Caco-2 (cell line): ENCODE measurements around the gene TMEM125. TPM values are rescaled to one million over a fixed set of nuclear protein-coding genes. Genes with fewer than 3 reads are reported as not detected.

Source experiments
- BruUV-seq: library from RNA; stranded (reverse); fragments of 400-500 nt; replicated peaks from 2 replicates; lab custom pipeline; 2021; lab: Mats Ljungman, UMichigan
- CTCF ChIA-PET: fragments of 300-600 bp; sonication (Branson Sonifier 250); formaldehyde crosslinking; loops from one replicate; lab custom pipeline; 2022; ENCODE audit warnings: antibody characterized with exemption; lab: Charles Lee
- POLR2A ChIA-PET: fragments of 300-600 bp; sonication (Branson Sonifier 250); formaldehyde crosslinking; loops from one replicate; lab custom pipeline; 2022; ENCODE audit warnings: antibody characterized with exemption; lab: Charles Lee
- DNase-seq, 2 experiments: peaks; one replicate each; pipeline versions ENCODE4 v3.0.0 to v3.0.0-alpha.2; 2020 to 2022
- H3K27me3 ChIP-seq: replicated peaks from 2 replicates; pipeline ENCODE4 v1.6.0; 2011; ENCODE audit warnings: low read length; ENCODE audit not compliant: control insufficient read depth, insufficient read depth
- H3K36me3 ChIP-seq: 2 replicates; pipeline ENCODE4 v1.5.1; 2011; ENCODE audit warnings: low read length; ENCODE audit not compliant: control insufficient read depth, insufficient read depth
- H3K4me1 ChIP-seq: fragments of 250-450 bp; sonication (Bioruptor Pico); 2 replicates; pipeline ENCODE4 v1.5.1; 2020; ENCODE audit warnings: mild to moderate bottlenecking
- H3K4me3 ChIP-seq: 2 replicates; pipeline ENCODE4 v1.5.1; 2011; ENCODE audit warnings: low read depth, mild to moderate bottlenecking, control low read depth, low read length
- H3K9me3 ChIP-seq: fragments of 250-450 bp; sonication (Bioruptor Pico); 2 replicates; pipeline ENCODE4 v1.5.1; 2020; ENCODE audit warnings: mild to moderate bottlenecking, moderate library complexity
- H3K27ac Mint-ChIP-seq: one replicate; pipeline ENCODE4 v1.8.0; 2022; ENCODE audit warnings: mixed read lengths; ENCODE audit not compliant: unreplicated experiment
- H3K27me3 Mint-ChIP-seq: one replicate; pipeline ENCODE4 v1.8.0; 2022; ENCODE audit warnings: mixed read lengths; ENCODE audit not compliant: insufficient read depth, unreplicated experiment
- H3K36me3 Mint-ChIP-seq: one replicate; pipeline ENCODE4 v1.8.0; 2022; ENCODE audit warnings: mild to moderate bottlenecking, mixed read lengths; ENCODE audit not compliant: insufficient read depth, unreplicated experiment
- H3K4me1 Mint-ChIP-seq: one replicate; pipeline ENCODE4 v1.8.0; 2022; ENCODE audit warnings: low read depth, mixed read lengths; ENCODE audit not compliant: unreplicated experiment
- H3K4me3 Mint-ChIP-seq: one replicate; pipeline ENCODE4 v1.8.0; 2022; ENCODE audit warnings: mild to moderate bottlenecking, moderate library complexity, mixed read lengths; ENCODE audit not compliant: unreplicated experiment
- H3K9me3 Mint-ChIP-seq: one replicate; pipeline ENCODE4 v1.8.0; 2022; ENCODE audit warnings: mixed read lengths; ENCODE audit not compliant: unreplicated experiment
- intact Hi-C: fragments of 100-400 bp; cut with micrococcal nuclease; formaldehyde crosslinking; loops from one replicate; pipeline ENCODE4 v1.10.0; 2022; ENCODE audit not compliant: unreplicated experiment
- total RNA-seq: library from RNA; stranded (reverse); gene quantifications from 2 replicates; pipeline ENCODE4 v1.2.3, GENCODE V29; 2022
- TF ChIP-seq, protein P1 (sequence below), 2 experiments: fragments of 200-600 bp in 1 of 2; IDR thresholded peaks; 1 replicate in 1 of 2; 2 replicates in 1 of 2; pipeline versions ENCODE4 v1.5.1 to v1.8.0; 2011 to 2022; ENCODE audit warnings: antibody characterized with exemption in 1 of 2, control low read depth in 1 of 2, inconsistent platforms in 1 of 2, low read depth in 1 of 2, low read length in 1 of 2, mild to moderate bottlenecking in 1 of 2, moderate library complexity in 1 of 2; ENCODE audit not compliant: insufficient read depth in 1 of 2, severe bottlenecking in 1 of 2, unreplicated experiment in 1 of 2

Gene TMEM125
- total RNA-seq, 1 experiment from 2014 or later = 25.9 TPM

DNA sequence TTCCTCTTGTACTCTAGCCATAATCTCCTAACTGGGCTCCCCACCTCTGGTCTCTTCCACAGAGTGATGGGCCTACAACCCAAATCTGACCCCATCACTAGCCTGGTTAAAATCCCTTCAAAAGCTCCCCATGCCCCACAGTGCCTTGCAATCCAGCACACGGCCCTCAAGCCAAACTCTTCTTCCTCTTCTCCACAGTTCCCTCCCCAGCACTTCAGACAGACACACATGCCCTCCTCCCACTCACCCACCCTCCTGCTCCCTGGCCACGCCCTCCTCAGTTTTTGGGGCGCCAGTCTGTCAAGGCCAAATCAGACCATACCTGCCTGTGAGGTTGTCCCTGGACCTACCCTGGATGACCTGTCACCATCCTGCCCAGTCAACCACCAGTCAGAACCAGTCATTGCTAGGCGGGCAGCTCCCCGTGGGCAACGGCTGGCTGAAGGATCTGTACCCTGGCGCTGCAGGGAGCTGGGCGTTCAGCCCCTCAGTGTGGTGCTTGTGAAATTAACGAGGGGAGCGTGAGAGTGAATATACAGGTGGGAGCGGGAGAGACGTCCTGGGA lies 14.8 kb downstream of the TMEM125 start:
- no peak for DNase-seq
- H3K9me3 ChIP-seq = no peaks in the 10 kb centered on the region
- no peaks in the 10 kb centered on the region; the same call in none of the 2 replicates for H3K36me3 ChIP-seq
- Mint-ChIP-seq H3K27ac (peak overlapping the region; percentile 93), H3K4me1 (peaks cover 15% of the 10 kb centered on the region), H3K36me3 (peaks cover 5% of the 10 kb centered on the region), H3K27me3 (no peaks in the 10 kb centered on the region), H3K4me3 (peak overlapping the region; percentile 92), H3K9me3 (no peaks in the 10 kb centered on the region)
- POLR2A ChIA-PET = interaction anchor here (1.6 to 1.8 kb wide), 2 partner anchors 74 to 78 kb away, joined by 7 to 8 read pairs; partner anchors contain the start of gene CDC20
- peaks cover 20% of the 10 kb centered on the region for H3K4me1 ChIP-seq
- intact Hi-C loops = loop anchor here (1.0 to 10.0 kb wide), 4 partner anchors 14 to 74 kb away; partner anchors contain the start of gene CDC20
- H3K4me3 ChIP-seq = peak overlapping the region; percentile 53
- TF ChIP-seq, protein P1, sequence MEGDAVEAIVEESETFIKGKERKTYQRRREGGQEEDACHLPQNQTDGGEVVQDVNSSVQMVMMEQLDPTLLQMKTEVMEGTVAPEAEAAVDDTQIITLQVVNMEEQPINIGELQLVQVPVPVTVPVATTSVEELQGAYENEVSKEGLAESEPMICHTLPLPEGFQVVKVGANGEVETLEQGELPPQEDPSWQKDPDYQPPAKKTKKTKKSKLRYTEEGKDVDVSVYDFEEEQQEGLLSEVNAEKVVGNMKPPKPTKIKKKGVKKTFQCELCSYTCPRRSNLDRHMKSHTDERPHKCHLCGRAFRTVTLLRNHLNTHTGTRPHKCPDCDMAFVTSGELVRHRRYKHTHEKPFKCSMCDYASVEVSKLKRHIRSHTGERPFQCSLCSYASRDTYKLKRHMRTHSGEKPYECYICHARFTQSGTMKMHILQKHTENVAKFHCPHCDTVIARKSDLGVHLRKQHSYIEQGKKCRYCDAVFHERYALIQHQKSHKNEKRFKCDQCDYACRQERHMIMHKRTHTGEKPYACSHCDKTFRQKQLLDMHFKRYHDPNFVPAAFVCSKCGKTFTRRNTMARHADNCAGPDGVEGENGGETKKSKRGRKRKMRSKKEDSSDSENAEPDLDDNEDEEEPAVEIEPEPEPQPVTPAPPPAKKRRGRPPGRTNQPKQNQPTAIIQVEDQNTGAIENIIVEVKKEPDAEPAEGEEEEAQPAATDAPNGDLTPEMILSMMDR (IDR thresholded peaks at IDR 0.05; ENCODE audit: insufficient read depth in 1 of 2, low read depth in 1 of 2, low read length in 1 of 2, severe bottlenecking in 1 of 2, unreplicated experiment in 1 of 2) = no peak
- no peaks in the 10 kb centered on the region for H3K27me3 ChIP-seq
- CTCF ChIA-PET = interaction anchor here (0.7 to 1.8 kb wide), 3 partner anchors 64 to 78 kb away, joined by 5 to 13 read pairs (median 10); partner anchors contain the start of gene CDC20
- BruUV-seq = no TSS peak

DNA sequence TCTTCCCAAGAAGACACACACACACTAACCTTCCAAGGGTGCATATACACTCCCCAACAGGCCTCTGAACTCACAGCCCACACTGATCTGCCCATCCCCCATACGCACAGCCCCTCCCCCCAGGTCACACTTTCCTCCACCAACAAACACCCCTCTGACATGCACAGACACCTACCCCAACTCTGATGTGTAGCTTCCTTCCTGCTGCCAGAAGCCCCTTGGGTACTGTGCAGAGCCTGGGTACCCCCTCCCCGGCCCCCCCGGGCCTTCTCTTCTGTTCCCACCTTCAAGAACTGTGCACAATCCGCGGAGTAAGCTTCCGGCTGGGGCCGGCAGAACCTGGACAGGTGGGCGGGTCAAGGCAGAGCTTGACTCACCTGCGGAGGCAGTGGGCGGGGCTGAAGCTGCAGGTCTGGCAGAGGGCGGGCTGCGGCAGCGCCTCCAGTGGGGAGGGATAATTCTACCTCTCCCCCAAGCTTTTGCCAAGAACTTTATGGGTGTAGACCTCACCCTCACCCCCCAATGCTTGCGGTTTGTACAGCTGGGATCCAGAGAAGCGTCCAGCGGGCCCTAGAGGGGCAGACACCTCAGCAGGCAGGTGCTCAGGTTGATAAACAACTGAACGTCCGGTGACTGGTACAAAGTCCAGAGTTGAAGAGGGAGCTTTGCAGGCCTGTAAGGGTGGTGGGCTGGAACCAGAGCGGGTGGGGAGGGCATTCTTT lies 15.6 kb downstream of the TMEM125 start, which contains the start of gene C1orf210:
C1orf210 (minus strand) TSS at position 313 of the 722 bp plus-strand sequence. CDS start 2,311 bp downstream, outside the sequence.
- ChIA-PET CTCF (interaction anchor here (0.6 to 1.8 kb wide), 13 partner anchors 15 to 269 kb away, joined by 3 to 13 read pairs (median 5); partner anchors contain the start of genes CDC20, ELOVL1 and TMEM125), POLR2A (interaction anchor here (0.6 to 1.8 kb wide), 10 partner anchors 8 to 107 kb away, joined by 3 to 12 read pairs (median 5); partner anchors contain the start of genes CDC20, ELOVL1, MED8 and SZT2)
- H3K27me3 ChIP-seq = no peaks in the 10 kb centered on the region
- Mint-ChIP-seq H3K27me3 (no peaks in the 10 kb centered on the region), H3K9me3 (no peaks in the 10 kb centered on the region), H3K4me1 (peaks cover 15% of the 10 kb centered on the region), H3K27ac (peak within 1 kb of the TSS; percentile 93), H3K4me3 (peak within 1 kb of the TSS; percentile 92), H3K36me3 (peaks cover 5% of the 10 kb centered on the region)
- BruUV-seq = no TSS peak
- H3K36me3 ChIP-seq = no peaks in the 10 kb centered on the region; the same call in none of the 2 replicates
- DNase-seq = peak; percentile 93 to 94
- TF ChIP-seq, protein P1 (IDR thresholded peaks at IDR 0.05; ENCODE audit: insufficient read depth in 1 of 2, low read depth in 1 of 2, low read length in 1 of 2, severe bottlenecking in 1 of 2, unreplicated experiment in 1 of 2) = peak in 1 of 2 experiments; percentile 71
- intact Hi-C loops = loop anchor here (1.0 to 10.0 kb wide), 4 partner anchors 15 to 73 kb away; partner anchors contain the start of gene CDC20
- peak within 1 kb of the TSS; percentile 53 for H3K4me3 ChIP-seq
- peaks cover 20% of the 10 kb centered on the region for H3K4me1 ChIP-seq
- no peaks in the 10 kb centered on the region for H3K9me3 ChIP-seq

DNA sequence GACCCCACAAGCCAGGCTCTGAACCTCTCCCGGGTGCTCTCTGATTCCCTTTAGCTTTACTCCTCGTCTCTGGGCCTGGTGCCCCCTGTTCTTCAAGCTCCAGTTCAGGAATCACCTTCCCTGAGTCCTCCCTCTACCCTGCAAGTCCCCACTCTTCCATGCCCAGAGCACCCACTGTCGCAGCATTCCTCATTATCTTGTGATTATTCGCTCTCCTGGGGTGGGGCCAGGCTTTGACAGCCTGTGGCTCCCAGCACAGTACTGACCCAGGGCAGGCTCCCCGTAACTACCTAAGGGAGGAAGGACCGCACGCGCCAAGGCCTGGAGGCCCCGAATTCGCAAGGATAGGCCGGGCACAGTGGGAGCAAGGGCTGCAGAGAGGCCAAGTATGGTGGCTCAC lies 16.3 kb downstream of the TMEM125 start:
- H3K4me3 ChIP-seq = no peak overlapping the region
- H3K27me3 Mint-ChIP-seq = no peaks in the 10 kb centered on the region
- peaks cover 20% of the 10 kb centered on the region for H3K4me1 ChIP-seq
- H3K36me3 ChIP-seq = no peaks in the 10 kb centered on the region; the same call in none of the 2 replicates
- DNase-seq = no peak
- no peaks in the 10 kb centered on the region for H3K9me3 ChIP-seq
- TF ChIP-seq, protein P1 (IDR thresholded peaks at IDR 0.05; ENCODE audit: insufficient read depth in 1 of 2, low read depth in 1 of 2, low read length in 1 of 2, severe bottlenecking in 1 of 2, unreplicated experiment in 1 of 2) = no peak
- H3K27ac Mint-ChIP-seq = peak overlapping the region; percentile 93
- H3K36me3 Mint-ChIP-seq = peaks cover 5% of the 10 kb centered on the region
- POLR2A ChIA-PET = interaction anchor here (0.9 to 1.8 kb wide), 8 partner anchors 9 to 103 kb away, joined by 3 to 12 read pairs (median 6); partner anchors contain the start of genes CDC20, ELOVL1, MED8 and SZT2
- H3K4me3 Mint-ChIP-seq = peak overlapping the region; percentile 92
- CTCF ChIA-PET = interaction anchor here (0.6 to 1.8 kb wide), 11 partner anchors 16 to 268 kb away, joined by 3 to 13 read pairs (median 5); partner anchors contain the start of genes CDC20, ELOVL1 and TMEM125
- no peaks in the 10 kb centered on the region for H3K27me3 ChIP-seq
- H3K9me3 Mint-ChIP-seq = no peaks in the 10 kb centered on the region
- H3K4me1 Mint-ChIP-seq = peaks cover 15% of the 10 kb centered on the region
- no TSS peak for BruUV-seq
- intact Hi-C loops = loop anchor here (10.0 kb wide), 1 partner anchor 51 kb away; no protein-coding TSS in a partner anchor
